HG02852 (cell line): ENCODE measurements around the gene CA10.

Experiments
- ATAC-seq: cut with Tn5 transposase; IDR thresholded peaks from one replicate; pipeline ENCODE4 v1.9.1; 2021; ENCODE audit warnings: mild to moderate bottlenecking, moderate library complexity; ENCODE audit not compliant: unreplicated experiment

The CA10 gene

GRCh38 chr17:51820766-51821165, 337.7 kb downstream of the CA10 start:
- no peak for ATAC-seq

- no peak for ATAC-seq
Measured at GRCh38 chr17:51820252-51820651, 338.3 kb downstream of the CA10 start.

GRCh38 chr17:51819341-51820219, 338.9 kb downstream of the CA10 start:
- ATAC-seq: no peak

- ATAC-seq: no peak
Measured at GRCh38 chr17:51818777-51819176, 339.7 kb downstream of the CA10 start.

GRCh38 chr17:51817955-51818354, 340.6 kb downstream of the CA10 start:
- ATAC-seq: no peak

- no peak for ATAC-seq
Measured at GRCh38 chr17:51817117-51817516, 341.4 kb downstream of the CA10 start.

GRCh38 chr17:51815097-51815496, 343.4 kb downstream of the CA10 start:
- ATAC-seq: no peak

GRCh38 chr17:51814521-51814920, 344.0 kb downstream of the CA10 start:
- no peak for ATAC-seq

GRCh38 chr17:51813784-51814174, 344.7 kb downstream of the CA10 start:
- ATAC-seq: no peak

GRCh38 chr17:51813140-51813783, 345.3 kb downstream of the CA10 start:
- no peak for ATAC-seq

GRCh38 chr17:51807460-51807859, 351.1 kb downstream of the CA10 start:
- no peak for ATAC-seq

GRCh38 chr17:51805765-51806164, 352.7 kb downstream of the CA10 start:
- no peak for ATAC-seq

GRCh38 chr17:51805185-51805584, 353.3 kb downstream of the CA10 start:
- no peak for ATAC-seq

- no peak for ATAC-seq
Measured at GRCh38 chr17:51803161-51803560, 355.4 kb downstream of the CA10 start.

- no peak for ATAC-seq
Measured at GRCh38 chr17:51802544-51802943, 356.0 kb downstream of the CA10 start.

GRCh38 chr17:51801626-51802025, 356.9 kb downstream of the CA10 start:
- no peak for ATAC-seq

- ATAC-seq: no peak
Measured at GRCh38 chr17:51799981-51800380, 358.5 kb downstream of the CA10 start.

GRCh38 chr17:51799240-51799639, 359.3 kb downstream of the CA10 start:
- ATAC-seq: no peak

- no peak for ATAC-seq
Measured at GRCh38 chr17:51797150-51797549, 361.4 kb downstream of the CA10 start.

- no peak for ATAC-seq
Measured at GRCh38 chr17:51796026-51796425, 362.5 kb downstream of the CA10 start.

- ATAC-seq: no peak
Measured at GRCh38 chr17:51795401-51795800, 363.1 kb downstream of the CA10 start.

- no peak for ATAC-seq
Measured at GRCh38 chr17:51794466-51794865, 364.0 kb downstream of the CA10 start.
